IPS DF 6.9 (cell line): ENCODE measurements around the gene SPO11.

Experiments used
- DNase-seq: peaks from one replicate; pipeline ENCODE4 v3.0.0-alpha.2; 2013; ENCODE audit warnings: low read depth, low spot score
- H3K27ac ChIP-seq: one replicate; pipeline ENCODE4 v1.5.1; 2013; ENCODE audit warnings: low read length, control low read depth
- H3K27me3 ChIP-seq: 2 replicates; pipeline ENCODE4 v1.6.1; 2013; ENCODE audit warnings: mild to moderate bottlenecking, low read length; ENCODE audit not compliant: control insufficient read depth, insufficient read depth
- H3K36me3 ChIP-seq: 2 replicates; pipeline ENCODE4 v1.6.1; 2013; ENCODE audit warnings: low read length; ENCODE audit not compliant: control insufficient read depth, insufficient read depth
- H3K4me1 ChIP-seq: 2 replicates; pipeline ENCODE4 v1.6.1; 2013; ENCODE audit warnings: low read length; ENCODE audit not compliant: control insufficient read depth, insufficient read depth
- H3K4me3 ChIP-seq: 2 replicates; pipeline ENCODE4 v1.5.1; 2013; ENCODE audit warnings: mild to moderate bottlenecking, low read length
- H3K9me3 ChIP-seq: 2 replicates; pipeline ENCODE4 v1.6.1; 2013; ENCODE audit warnings: low read length, inconsistent platforms; ENCODE audit not compliant: control insufficient read depth, insufficient read depth
- WGBS: extraction: QIAGEN DNeasy Blood & Tissue Kit; methylation state at CpG from one replicate; pipeline ENCODE4 v1.1.7; 2013; ENCODE audit warnings: mixed read lengths, missing lambda C conversion rate; ENCODE audit not compliant: insufficient read length, insufficient coverage; 5-methylcytosine and 5-hydroxymethylcytosine counted together

SPO11 gene

GRCh38 chr20:57353351-57353750, 23.7 kb downstream of the SPO11 start:
- Histone ChIP-seq H3K27ac (no peak overlapping the region), H3K4me1 (no peaks in the 10 kb centered on the region), H3K4me3 (no peak overlapping the region), H3K27me3 (no peaks in the 10 kb centered on the region), H3K9me3 (no peaks in the 10 kb centered on the region), H3K36me3 (peaks cover 15% of the 10 kb centered on the region)
- no CpG with 5 or more reads among the region's 9 CpGs for WGBS
- no peak for DNase-seq

GRCh38 chr20:57361517-57361916, 31.9 kb downstream of the SPO11 start:
- Histone ChIP-seq H3K9me3 (no peaks in the 10 kb centered on the region), H3K4me1 (no peaks in the 10 kb centered on the region), H3K36me3 (peaks cover 22% of the 10 kb centered on the region)

GRCh38 chr20:57364451-57364850, 34.8 kb downstream of the SPO11 start:
- no peak for DNase-seq
- no peak overlapping the region for H3K27ac ChIP-seq
- no peak overlapping the region for H3K4me3 ChIP-seq
- H3K36me3 ChIP-seq = peaks cover 28% of the 10 kb centered on the region
- H3K9me3 ChIP-seq = no peaks in the 10 kb centered on the region
- no peaks in the 10 kb centered on the region for H3K4me1 ChIP-seq
- H3K27me3 ChIP-seq = no peaks in the 10 kb centered on the region

More at GRCh38 chr20:57361517-57361916, 31.9 kb downstream of the SPO11 start:
- no peak overlapping the region for H3K27ac ChIP-seq
- no peak for DNase-seq
- no peaks in the 10 kb centered on the region for H3K27me3 ChIP-seq
- WGBS = 100% methylated on average over 3 of the region's 6 CpGs
- no peak overlapping the region for H3K4me3 ChIP-seq

GRCh38 chr20:57369596-57369995, 40.0 kb downstream of the SPO11 start:
- H3K27me3 ChIP-seq = no peaks in the 10 kb centered on the region
- no peak for DNase-seq
- H3K4me3 ChIP-seq = no peak overlapping the region
- no peak overlapping the region for H3K27ac ChIP-seq
- H3K36me3 ChIP-seq = peaks cover 56% of the 10 kb centered on the region
- H3K9me3 ChIP-seq = no peaks in the 10 kb centered on the region
- 0 out of 2 replicates have a peak, but pooled peaks cover 1% of the 10 kb centered on the region for H3K4me1 ChIP-seq
- no CpG with 5 or more reads among the region's 3 CpGs for WGBS

- no CpG with 5 or more reads among the region's 9 CpGs for WGBS
Measured at GRCh38 chr20:57370316-57370715, 40.7 kb downstream of the SPO11 start.

GRCh38 chr20:57371363-57371762, 41.8 kb downstream of the SPO11 start:
- no peaks in the 10 kb centered on the region for H3K9me3 ChIP-seq
- no peak overlapping the region for H3K4me3 ChIP-seq
- H3K27me3 ChIP-seq = no peaks in the 10 kb centered on the region
- peaks cover 58% of the 10 kb centered on the region for H3K36me3 ChIP-seq
- H3K27ac ChIP-seq = no peak overlapping the region
- 0 out of 2 replicates have a peak, but pooled peaks cover 1% of the 10 kb centered on the region for H3K4me1 ChIP-seq
- DNase-seq = no peak
- no CpG with 5 or more reads among the region's 4 CpGs for WGBS

More at GRCh38 chr20:57370316-57370715, 40.7 kb downstream of the SPO11 start:
- no peaks in the 10 kb centered on the region for H3K9me3 ChIP-seq
- 0 out of 2 replicates have a peak, but pooled peaks cover 1% of the 10 kb centered on the region for H3K4me1 ChIP-seq
- H3K27me3 ChIP-seq = no peaks in the 10 kb centered on the region
- H3K36me3 ChIP-seq = peaks cover 62% of the 10 kb centered on the region
- no peak overlapping the region for H3K4me3 ChIP-seq
- no peak overlapping the region for H3K27ac ChIP-seq
- no peak for DNase-seq

- H3K27me3 ChIP-seq = no peaks in the 10 kb centered on the region
- 0 out of 2 replicates have a peak, but pooled peaks cover 1% of the 10 kb centered on the region for H3K4me1 ChIP-seq
- H3K9me3 ChIP-seq = no peaks in the 10 kb centered on the region
- H3K4me3 ChIP-seq = no peak overlapping the region
- DNase-seq = no peak
- H3K27ac ChIP-seq = no peak overlapping the region
- WGBS = no CpG with 5 or more reads among the region's 9 CpGs
- H3K36me3 ChIP-seq = peaks cover 52% of the 10 kb centered on the region
Measured at GRCh38 chr20:57372157-57372556, 42.6 kb downstream of the SPO11 start.

- no peak for DNase-seq
- H3K4me1 ChIP-seq = 0 out of 2 replicates have a peak, but pooled peaks cover 1% of the 10 kb centered on the region
- peaks cover 51% of the 10 kb centered on the region for H3K36me3 ChIP-seq
- H3K9me3 ChIP-seq = no peaks in the 10 kb centered on the region
- H3K27me3 ChIP-seq = no peaks in the 10 kb centered on the region
- no CpG with 5 or more reads among the region's 25 CpGs for WGBS
- H3K4me3 ChIP-seq = no peak overlapping the region
- H3K27ac ChIP-seq = no peak overlapping the region
Measured at GRCh38 chr20:57372581-57373350, 43.2 kb downstream of the SPO11 start.

GRCh38 chr20:57374343-57374930, 44.8 kb downstream of the SPO11 start:
- no peaks in the 10 kb centered on the region for H3K9me3 ChIP-seq
- DNase-seq = no peak
- no peak overlapping the region for H3K27ac ChIP-seq
- 0 out of 2 replicates have a peak, but pooled peaks cover 1% of the 10 kb centered on the region for H3K4me1 ChIP-seq
- WGBS = no CpG with 5 or more reads among the region's 12 CpGs
- no peaks in the 10 kb centered on the region for H3K27me3 ChIP-seq
- H3K4me3 ChIP-seq = no peak overlapping the region
- H3K36me3 ChIP-seq = peaks cover 53% of the 10 kb centered on the region

- 0 out of 2 replicates have a peak, but pooled peaks cover 1% of the 10 kb centered on the region for H3K4me1 ChIP-seq
- no peak overlapping the region for H3K27ac ChIP-seq
- H3K4me3 ChIP-seq = no peak overlapping the region
- no CpG with 5 or more reads among the region's 14 CpGs for WGBS
- H3K36me3 ChIP-seq = peaks cover 49% of the 10 kb centered on the region
- no peaks in the 10 kb centered on the region for H3K27me3 ChIP-seq
- no peaks in the 10 kb centered on the region for H3K9me3 ChIP-seq
- no peak for DNase-seq
Measured at GRCh38 chr20:57374931-57375651, 45.5 kb downstream of the SPO11 start.
